ENCODE measurements around the gene CLPX.

GRCh38 chr15:65231306-65231705 lies 46.2 kb upstream of the CLPX start:
- TF ChIP-seq, protein P1, sequence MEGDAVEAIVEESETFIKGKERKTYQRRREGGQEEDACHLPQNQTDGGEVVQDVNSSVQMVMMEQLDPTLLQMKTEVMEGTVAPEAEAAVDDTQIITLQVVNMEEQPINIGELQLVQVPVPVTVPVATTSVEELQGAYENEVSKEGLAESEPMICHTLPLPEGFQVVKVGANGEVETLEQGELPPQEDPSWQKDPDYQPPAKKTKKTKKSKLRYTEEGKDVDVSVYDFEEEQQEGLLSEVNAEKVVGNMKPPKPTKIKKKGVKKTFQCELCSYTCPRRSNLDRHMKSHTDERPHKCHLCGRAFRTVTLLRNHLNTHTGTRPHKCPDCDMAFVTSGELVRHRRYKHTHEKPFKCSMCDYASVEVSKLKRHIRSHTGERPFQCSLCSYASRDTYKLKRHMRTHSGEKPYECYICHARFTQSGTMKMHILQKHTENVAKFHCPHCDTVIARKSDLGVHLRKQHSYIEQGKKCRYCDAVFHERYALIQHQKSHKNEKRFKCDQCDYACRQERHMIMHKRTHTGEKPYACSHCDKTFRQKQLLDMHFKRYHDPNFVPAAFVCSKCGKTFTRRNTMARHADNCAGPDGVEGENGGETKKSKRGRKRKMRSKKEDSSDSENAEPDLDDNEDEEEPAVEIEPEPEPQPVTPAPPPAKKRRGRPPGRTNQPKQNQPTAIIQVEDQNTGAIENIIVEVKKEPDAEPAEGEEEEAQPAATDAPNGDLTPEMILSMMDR (conservative IDR thresholded peaks at IDR 0.05; ENCODE audit: low read length) = no peak
- no peak for TF ChIP-seq EZH2phosphoT487 (IDR thresholded peaks at IDR 0.05; ENCODE audit: borderline replicate concordance, low read depth, low read length)

Data from OCI-LY7 (cell line).